Measurements from ENCODE around the gene RASD1.
A peak's percentile ranks its signal among the peaks of the same experiment; 100 is the strongest.

Gene RASD1, protein sequence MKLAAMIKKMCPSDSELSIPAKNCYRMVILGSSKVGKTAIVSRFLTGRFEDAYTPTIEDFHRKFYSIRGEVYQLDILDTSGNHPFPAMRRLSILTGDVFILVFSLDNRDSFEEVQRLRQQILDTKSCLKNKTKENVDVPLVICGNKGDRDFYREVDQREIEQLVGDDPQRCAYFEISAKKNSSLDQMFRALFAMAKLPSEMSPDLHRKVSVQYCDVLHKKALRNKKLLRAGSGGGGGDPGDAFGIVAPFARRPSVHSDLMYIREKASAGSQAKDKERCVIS

DNA sequence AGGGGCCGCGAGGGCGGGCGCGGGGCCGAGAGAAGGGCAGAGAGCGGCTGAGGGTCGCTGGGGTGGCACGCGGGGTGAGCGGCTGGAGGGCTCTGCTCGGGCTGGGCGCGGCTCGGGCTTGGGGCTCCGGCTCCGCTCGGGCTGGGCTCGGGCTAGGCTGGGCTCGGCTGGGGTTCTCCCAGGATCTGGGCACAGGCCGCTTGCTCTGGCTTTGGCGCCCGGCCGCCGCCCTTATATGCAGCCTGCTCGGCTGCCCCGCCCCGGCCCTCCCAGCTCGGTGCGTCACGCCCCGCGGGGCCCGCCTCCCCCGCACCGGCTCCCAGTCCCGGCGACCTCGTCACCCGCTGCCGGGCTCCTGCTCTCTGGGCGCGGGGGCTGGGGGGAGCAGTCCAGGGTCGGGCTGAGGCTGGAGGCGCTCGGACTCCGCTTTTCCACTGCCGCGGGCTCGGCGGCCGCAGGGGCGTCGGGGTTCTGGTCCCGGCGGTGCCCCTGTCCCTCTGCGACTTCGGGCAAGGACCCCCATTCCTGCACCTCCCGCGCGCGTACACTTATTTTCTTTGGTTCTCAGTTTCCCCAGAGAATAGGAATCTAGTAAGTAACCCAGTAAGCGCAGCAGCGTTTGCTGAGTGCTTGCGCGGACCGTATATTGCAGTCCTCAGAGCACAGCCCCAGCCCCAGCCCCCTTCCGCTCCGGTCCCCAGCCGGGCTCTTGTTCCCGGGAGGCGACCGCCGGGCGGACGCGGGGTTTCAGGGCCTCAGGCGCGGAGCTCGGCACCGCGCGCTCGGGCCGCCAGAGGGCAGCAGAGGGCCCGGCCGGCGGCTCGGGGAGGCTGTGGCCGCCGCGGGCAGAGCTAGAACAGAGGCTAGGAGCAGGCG, at the start of gene RASD1:
Gene RASD1 (minus strand): TSS at position 207 of the 876 bp plus-strand sequence. CDS start 214 bp downstream, outside the sequence.
- DNase-seq (ENCODE audit: low read depth in 2 of 2), result peak; percentile 73 to 79

DNA sequence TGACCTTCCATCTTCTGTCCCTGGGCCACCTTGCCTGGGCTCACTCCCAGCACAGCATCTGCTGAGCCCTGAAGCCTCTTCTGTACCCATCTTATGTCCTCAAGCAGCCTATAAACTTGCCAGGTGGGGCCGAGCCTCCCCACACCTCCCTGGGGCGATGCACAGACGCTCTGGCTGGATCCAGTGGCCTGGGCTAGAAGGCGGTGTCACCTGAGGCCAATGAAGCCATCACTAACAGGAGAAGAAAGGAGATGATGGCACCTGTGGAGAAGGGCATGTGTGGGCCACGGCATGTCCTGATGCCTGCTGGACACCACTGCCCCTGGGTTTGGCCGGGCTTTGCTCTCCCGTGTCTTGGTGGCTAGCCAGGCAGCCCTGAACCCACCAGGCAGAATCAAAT, 49.8 kb upstream of the RASD1 start:
- no peak for DNase-seq (ENCODE audit: low read depth in 2 of 2)

DNA sequence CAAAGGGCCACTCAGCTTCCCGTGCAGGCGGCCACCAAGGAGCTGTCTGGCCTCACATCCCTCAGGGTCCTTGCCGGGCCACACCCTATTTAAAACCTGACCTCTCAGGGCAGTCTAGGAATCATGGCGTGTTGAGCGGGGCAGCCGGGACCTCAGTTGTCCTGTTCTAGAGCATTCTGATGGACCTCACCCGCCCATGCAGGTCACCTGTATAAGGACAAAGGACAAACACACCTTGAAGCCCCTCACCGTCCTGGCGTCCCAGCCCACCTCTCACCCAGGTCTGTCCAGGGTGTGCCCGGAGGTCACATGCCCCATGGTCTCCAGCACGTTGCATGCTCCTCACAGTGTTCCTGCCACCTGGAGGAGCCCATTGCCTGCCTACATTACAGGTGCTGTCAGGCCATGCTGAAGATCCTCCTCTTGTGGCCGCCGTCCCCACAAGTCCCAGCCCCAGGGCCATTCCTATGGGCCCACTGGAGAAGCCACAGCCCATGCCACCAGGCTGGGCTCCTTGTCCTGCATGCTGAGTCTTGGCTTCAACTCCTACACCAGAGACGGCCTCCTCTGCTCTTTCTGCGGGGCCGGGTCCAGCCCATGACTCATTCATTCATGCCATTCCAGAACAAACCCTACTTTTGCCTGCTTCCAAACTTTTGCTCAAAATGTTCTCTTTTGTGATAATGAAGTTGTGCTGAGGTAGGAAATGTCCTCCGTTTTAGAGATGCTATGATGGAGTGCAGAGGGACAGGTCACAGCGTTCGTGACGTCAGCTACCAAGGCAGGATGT, 49.0 kb upstream of the RASD1 start:
- no peak for DNase-seq (ENCODE audit: low read depth in 2 of 2)

- no peak for DNase-seq (ENCODE audit: low read depth in 2 of 2)
Measured at GRCh38 chr17:17542906-17543635, 46.9 kb upstream of the RASD1 start.

GRCh38 chr17:17541640-17542001, 45.4 kb upstream of the RASD1 start:
- DNase-seq (ENCODE audit: low read depth in 2 of 2), result no peak

GRCh38 chr17:17540935-17541639, 44.9 kb upstream of the RASD1 start:
- no peak for DNase-seq (ENCODE audit: low read depth in 2 of 2)

- no peak for DNase-seq (ENCODE audit: low read depth in 2 of 2)
Measured at GRCh38 chr17:17540278-17540906, 44.2 kb upstream of the RASD1 start.

- DNase-seq (ENCODE audit: low read depth in 2 of 2), result no peak
Measured at GRCh38 chr17:17539591-17539990, 43.4 kb upstream of the RASD1 start.

- no peak for DNase-seq (ENCODE audit: low read depth in 2 of 2)
Measured at GRCh38 chr17:17538417-17539391, 42.5 kb upstream of the RASD1 start.

- no peak for DNase-seq (ENCODE audit: low read depth in 2 of 2)
Measured at GRCh38 chr17:17537311-17538099, 41.3 kb upstream of the RASD1 start.

DNA sequence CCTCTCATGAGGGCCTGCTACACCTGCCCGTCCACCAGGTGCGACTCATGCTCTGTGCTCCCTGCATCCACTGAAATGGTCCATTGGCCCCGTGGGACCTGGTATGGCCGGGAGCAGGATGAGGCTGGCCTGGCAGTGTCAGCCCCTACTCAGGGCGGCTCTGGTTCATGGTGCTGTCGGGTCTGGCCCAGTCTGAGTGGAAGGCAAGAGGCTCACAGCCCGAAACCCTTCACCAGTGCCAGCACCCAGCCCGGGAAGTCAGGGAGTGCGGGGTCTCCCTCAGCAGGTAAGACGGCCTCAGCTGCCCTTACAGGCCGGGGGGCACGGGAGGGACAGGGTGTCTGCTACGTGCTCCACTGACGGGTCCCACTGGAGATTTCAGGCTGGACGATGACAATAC, 40.5 kb upstream of the RASD1 start:
- DNase-seq (ENCODE audit: low read depth in 2 of 2), result no peak

GRCh38 chr17:17535957-17536356, 39.8 kb upstream of the RASD1 start:
- DNase-seq (ENCODE audit: low read depth in 2 of 2), result no peak

- DNase-seq (ENCODE audit: low read depth in 2 of 2), result no peak
Measured at GRCh38 chr17:17533901-17534441, 37.8 kb upstream of the RASD1 start.

DNA sequence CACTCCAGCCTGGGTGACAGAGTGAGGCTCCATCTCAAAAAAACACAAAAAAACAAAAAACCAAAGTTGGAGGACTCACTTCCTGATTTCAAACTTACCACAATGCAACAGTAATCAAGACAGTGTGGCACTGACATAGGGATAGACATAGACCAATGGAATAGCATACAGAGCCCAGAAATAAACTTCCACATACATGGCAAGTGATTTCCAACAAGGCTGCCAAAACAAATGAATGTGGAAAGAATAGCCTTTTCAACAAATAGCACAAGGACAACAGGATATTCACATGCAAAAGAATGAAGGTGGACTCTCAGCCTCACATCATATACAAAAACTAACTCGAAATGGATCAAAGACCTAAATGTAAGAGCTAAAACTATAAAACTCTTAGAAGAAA, 36.8 kb upstream of the RASD1 start:
- no peak for DNase-seq (ENCODE audit: low read depth in 2 of 2)

DNA sequence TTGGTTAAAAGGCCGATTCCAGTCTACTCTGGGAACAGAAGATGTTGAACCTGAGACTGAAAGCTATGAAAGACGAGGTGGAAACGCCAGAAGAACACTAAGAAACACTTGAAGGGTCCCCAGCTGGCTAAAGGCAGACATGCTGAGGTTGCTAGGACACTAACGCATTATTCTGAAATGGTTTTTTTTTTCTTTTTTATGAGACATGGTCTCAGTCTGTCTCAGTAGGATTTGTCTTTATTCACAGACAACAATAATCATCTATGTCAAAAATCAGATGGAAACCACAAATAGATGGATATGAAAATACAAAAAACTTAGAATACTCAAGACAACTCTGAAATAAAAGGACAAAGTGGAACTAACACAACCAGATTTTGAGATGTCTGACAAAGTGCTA, 35.0 kb upstream of the RASD1 start:
- no peak for DNase-seq (ENCODE audit: low read depth in 2 of 2)

- DNase-seq (ENCODE audit: low read depth in 2 of 2), result no peak
Measured at GRCh38 chr17:17528696-17529652, 32.8 kb upstream of the RASD1 start.

DNA sequence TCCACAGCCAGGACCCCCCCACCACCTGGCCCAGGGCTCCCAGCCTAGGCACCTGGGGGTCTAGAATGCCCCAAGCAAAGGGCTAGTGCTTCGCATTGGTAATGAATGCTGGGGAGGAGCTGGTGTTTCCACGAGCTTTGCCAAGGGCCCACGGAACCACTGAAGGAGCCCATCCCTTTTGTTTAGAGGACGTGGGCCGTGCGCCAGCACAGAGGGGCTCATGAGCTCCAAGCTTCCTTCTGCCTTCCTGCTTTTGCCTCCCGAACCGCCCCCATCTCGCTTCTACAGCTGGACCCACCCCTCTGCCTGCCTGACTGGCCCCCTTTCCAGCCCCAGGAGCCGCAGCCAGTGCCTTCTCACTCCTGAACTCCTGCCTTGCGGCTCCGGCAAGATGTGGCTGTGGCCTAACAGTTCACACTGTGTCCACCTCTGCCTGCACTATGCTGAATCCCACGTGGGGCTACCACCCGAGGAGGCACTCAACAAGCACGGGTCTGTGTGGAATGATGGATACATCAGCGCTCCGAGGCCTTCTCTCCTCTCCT, 31.8 kb upstream of the RASD1 start:
- DNase-seq (ENCODE audit: low read depth in 2 of 2), result no peak
